ENCODE measurements around the gene PCAT7.

The PCAT7 gene

DNA sequence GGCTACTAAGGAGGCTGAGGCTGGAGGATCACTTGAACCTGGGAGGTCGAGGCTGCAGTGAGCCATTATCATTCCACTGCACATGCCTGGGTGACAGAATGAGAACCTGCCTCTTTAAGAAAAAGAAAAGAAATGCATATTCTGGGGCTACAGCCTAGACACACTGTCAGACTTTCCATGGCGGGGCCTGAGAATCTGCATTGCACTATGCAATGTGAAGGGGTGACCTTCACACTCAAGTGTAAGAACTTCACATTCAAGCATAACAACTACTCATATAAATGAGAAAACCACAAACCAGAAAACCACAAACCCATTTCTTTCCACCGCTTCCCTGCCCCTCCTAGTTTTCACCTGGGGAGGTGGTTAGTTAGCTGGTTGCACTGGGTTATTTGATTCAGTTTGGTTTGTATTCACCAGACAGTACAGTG, 56.8 kb downstream of the PCAT7 start:
- no peak for TF ChIP-seq ZBTB7A (IDR thresholded peaks at IDR 0.05; ENCODE audit: low read depth)
- TF ChIP-seq EP300 (IDR thresholded peaks at IDR 0.05; ENCODE audit: borderline replicate concordance) = no peak
- TF ChIP-seq CREB1 (IDR thresholded peaks at IDR 0.05; ENCODE audit: low read depth) = no peak
- TF ChIP-seq NFIC (IDR thresholded peaks at IDR 0.05) = no peak
- TF ChIP-seq, protein P1, sequence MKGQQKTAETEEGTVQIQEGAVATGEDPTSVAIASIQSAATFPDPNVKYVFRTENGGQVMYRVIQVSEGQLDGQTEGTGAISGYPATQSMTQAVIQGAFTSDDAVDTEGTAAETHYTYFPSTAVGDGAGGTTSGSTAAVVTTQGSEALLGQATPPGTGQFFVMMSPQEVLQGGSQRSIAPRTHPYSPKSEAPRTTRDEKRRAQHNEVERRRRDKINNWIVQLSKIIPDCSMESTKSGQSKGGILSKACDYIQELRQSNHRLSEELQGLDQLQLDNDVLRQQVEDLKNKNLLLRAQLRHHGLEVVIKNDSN (IDR thresholded peaks at IDR 0.05) = no peak
- TF ChIP-seq YY1 (IDR thresholded peaks at IDR 0.05; ENCODE audit: low read depth) = no peak
- TF ChIP-seq TCF12 (IDR thresholded peaks at IDR 0.05; ENCODE audit: low read depth) = no peak
- TF ChIP-seq FOXM1 (IDR thresholded peaks at IDR 0.05; ENCODE audit: borderline replicate concordance, low read depth) = no peak

DNA sequence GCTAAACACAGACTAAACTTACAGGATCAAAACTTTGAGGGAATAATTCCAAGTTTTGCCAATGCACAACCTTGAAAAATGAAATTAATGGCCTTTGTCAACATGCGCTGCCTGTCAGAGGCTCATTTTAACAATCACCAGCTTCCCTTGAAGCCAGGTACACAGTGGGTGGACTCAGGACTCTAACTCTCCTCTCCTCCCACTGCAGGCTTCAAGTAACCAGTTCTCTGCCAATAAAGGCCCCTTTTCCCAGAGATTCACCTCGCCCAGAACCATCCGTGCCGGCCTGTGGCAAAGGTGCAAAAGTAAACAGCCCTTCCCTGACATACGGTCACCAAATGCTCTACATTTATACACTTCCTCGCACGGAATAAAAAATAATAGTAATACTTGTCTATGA, 57.2 kb downstream of the PCAT7 start:
- TF ChIP-seq YY1 (IDR thresholded peaks at IDR 0.05; ENCODE audit: low read depth) (no peak), RAD21 (IDR thresholded peaks at IDR 0.05; ENCODE audit: low read depth) (no peak), ZBTB7A (IDR thresholded peaks at IDR 0.05; ENCODE audit: low read depth) (no peak), NFIC (IDR thresholded peaks at IDR 0.05) (no peak), CEBPB (IDR thresholded peaks at IDR 0.05) (no peak)
- TF ChIP-seq, protein P1 (IDR thresholded peaks at IDR 0.05) = no peak

DNA sequence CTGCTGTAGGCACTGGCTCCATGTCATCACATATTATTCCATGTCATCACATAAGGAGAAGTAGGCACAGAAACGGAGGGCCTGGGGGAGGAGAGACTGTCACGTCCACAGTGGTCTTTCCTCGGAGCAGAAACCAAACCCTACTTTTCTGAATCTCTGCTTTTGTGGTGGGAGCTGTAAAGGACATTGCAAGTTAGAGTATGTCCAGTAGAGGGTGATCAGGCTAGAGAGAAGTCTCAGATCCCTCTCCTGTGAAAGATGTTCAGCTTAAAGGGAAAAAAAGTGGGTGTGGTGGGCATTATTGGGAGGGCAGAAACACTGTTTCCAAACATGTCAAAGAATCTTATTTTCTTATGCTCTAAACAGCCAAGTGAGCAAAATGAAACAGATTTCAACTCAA, 58.1 kb downstream of the PCAT7 start:
- no peak for TF ChIP-seq CEBPB (IDR thresholded peaks at IDR 0.05)
- no peak for TF ChIP-seq TAF1 (IDR thresholded peaks at IDR 0.05; ENCODE audit: low read depth)
- TF ChIP-seq NFIC (IDR thresholded peaks at IDR 0.05) = no peak
- TF ChIP-seq FOXM1 (IDR thresholded peaks at IDR 0.05; ENCODE audit: borderline replicate concordance, low read depth) = no peak
- TF ChIP-seq, protein P2, sequence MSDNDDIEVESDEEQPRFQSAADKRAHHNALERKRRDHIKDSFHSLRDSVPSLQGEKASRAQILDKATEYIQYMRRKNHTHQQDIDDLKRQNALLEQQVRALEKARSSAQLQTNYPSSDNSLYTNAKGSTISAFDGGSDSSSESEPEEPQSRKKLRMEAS (IDR thresholded peaks at IDR 0.05) = no peak
- no peak for TF ChIP-seq EGR1 (IDR thresholded peaks at IDR 0.05)
- no peak for TF ChIP-seq RAD21 (IDR thresholded peaks at IDR 0.05; ENCODE audit: low read depth)
- no peak for TF ChIP-seq TCF12 (IDR thresholded peaks at IDR 0.05; ENCODE audit: low read depth)
- no peak for TF ChIP-seq ZBTB7A (IDR thresholded peaks at IDR 0.05; ENCODE audit: low read depth)
- TF ChIP-seq CREB1 (IDR thresholded peaks at IDR 0.05; ENCODE audit: low read depth) = no peak
- no peak for TF ChIP-seq YY1 (IDR thresholded peaks at IDR 0.05; ENCODE audit: low read depth)
- no peak for TF ChIP-seq TEAD4 (IDR thresholded peaks at IDR 0.05)

DNA sequence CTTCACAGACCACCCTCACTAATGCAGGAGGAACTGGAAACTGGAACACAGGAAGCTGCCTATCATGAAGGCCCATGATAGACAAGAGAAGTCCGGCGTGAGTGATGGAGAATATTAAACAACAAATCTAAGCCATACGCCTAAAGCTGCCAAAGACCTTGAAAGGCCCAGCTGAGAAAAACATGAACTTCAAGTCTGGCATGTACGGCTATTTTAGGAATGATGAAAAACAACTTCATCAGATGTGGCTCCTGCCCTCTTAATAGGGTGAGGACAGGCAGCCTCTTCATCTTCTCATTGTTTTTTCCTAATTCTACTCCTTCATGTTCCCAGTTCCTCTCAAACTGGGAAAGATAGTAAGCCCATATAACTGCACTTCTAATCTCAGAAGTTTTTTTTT, 64.1 kb downstream of the PCAT7 start:
- TF ChIP-seq FOXM1 (IDR thresholded peaks at IDR 0.05; ENCODE audit: borderline replicate concordance, low read depth) (no peak), CEBPB (IDR thresholded peaks at IDR 0.05) (no peak), TEAD4 (IDR thresholded peaks at IDR 0.05) (no peak)
- TF ChIP-seq, protein P2 (IDR thresholded peaks at IDR 0.05) = no peak
- TF ChIP-seq, protein P3, sequence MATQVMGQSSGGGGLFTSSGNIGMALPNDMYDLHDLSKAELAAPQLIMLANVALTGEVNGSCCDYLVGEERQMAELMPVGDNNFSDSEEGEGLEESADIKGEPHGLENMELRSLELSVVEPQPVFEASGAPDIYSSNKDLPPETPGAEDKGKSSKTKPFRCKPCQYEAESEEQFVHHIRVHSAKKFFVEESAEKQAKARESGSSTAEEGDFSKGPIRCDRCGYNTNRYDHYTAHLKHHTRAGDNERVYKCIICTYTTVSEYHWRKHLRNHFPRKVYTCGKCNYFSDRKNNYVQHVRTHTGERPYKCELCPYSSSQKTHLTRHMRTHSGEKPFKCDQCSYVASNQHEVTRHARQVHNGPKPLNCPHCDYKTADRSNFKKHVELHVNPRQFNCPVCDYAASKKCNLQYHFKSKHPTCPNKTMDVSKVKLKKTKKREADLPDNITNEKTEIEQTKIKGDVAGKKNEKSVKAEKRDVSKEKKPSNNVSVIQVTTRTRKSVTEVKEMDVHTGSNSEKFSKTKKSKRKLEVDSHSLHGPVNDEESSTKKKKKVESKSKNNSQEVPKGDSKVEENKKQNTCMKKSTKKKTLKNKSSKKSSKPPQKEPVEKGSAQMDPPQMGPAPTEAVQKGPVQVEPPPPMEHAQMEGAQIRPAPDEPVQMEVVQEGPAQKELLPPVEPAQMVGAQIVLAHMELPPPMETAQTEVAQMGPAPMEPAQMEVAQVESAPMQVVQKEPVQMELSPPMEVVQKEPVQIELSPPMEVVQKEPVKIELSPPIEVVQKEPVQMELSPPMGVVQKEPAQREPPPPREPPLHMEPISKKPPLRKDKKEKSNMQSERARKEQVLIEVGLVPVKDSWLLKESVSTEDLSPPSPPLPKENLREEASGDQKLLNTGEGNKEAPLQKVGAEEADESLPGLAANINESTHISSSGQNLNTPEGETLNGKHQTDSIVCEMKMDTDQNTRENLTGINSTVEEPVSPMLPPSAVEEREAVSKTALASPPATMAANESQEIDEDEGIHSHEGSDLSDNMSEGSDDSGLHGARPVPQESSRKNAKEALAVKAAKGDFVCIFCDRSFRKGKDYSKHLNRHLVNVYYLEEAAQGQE (IDR thresholded peaks at IDR 0.05; ENCODE audit: low read depth) = no peak
